ENCODE data around the gene KCNK10.

KCNK10 gene

DNA sequence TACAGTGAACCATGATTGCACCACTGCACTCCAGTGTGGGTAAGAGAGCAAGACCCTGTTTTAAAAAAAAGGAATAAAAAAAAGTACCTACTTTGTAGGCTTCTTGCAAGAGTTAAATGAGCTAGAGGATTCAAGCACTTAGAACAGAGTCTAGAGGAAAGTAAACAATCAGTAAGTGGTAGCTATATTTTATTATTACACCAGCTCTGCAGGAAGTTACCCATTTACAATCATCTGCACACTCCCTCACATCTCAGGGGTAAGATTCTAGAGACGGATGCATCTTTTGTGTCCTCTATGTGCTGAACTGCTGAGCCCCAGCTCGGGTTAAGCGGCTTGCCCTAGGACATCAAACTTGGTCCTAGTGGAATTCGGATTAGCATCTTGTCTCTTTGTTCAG, 67.3 kb downstream of the KCNK10 start:
- H3K4me3 ChIP-seq (ENCODE audit: low read depth, low read length) = no peak overlapping the region
- TF ChIP-seq, protein P1, sequence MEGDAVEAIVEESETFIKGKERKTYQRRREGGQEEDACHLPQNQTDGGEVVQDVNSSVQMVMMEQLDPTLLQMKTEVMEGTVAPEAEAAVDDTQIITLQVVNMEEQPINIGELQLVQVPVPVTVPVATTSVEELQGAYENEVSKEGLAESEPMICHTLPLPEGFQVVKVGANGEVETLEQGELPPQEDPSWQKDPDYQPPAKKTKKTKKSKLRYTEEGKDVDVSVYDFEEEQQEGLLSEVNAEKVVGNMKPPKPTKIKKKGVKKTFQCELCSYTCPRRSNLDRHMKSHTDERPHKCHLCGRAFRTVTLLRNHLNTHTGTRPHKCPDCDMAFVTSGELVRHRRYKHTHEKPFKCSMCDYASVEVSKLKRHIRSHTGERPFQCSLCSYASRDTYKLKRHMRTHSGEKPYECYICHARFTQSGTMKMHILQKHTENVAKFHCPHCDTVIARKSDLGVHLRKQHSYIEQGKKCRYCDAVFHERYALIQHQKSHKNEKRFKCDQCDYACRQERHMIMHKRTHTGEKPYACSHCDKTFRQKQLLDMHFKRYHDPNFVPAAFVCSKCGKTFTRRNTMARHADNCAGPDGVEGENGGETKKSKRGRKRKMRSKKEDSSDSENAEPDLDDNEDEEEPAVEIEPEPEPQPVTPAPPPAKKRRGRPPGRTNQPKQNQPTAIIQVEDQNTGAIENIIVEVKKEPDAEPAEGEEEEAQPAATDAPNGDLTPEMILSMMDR (IDR thresholded peaks at IDR 0.05; ENCODE audit: insufficient read depth, low read length, missing control alignments) = no peak
- ChIA-PET POLR2A (no interaction called here), CTCF (no interaction called here)
- DNase-seq (ENCODE audit: low read depth, low spot score) = no peak

- ChIA-PET CTCF (no interaction called here), POLR2A (no interaction called here)
- TF ChIP-seq, protein P1 (IDR thresholded peaks at IDR 0.05; ENCODE audit: insufficient read depth, low read length, missing control alignments) = no peak
- no peak overlapping the region for H3K4me3 ChIP-seq (ENCODE audit: low read depth, low read length)
- DNase-seq (ENCODE audit: low read depth, low spot score) = no peak
These were observed 67.9 kb downstream of the KCNK10 start for GRCh38 chr14:88255196-88255595.

GRCh38 chr14:88252498-88252897, 70.6 kb downstream of the KCNK10 start:
- CTCF ChIA-PET = no interaction called here
- no peak for DNase-seq (ENCODE audit: low read depth, low spot score)

DNA sequence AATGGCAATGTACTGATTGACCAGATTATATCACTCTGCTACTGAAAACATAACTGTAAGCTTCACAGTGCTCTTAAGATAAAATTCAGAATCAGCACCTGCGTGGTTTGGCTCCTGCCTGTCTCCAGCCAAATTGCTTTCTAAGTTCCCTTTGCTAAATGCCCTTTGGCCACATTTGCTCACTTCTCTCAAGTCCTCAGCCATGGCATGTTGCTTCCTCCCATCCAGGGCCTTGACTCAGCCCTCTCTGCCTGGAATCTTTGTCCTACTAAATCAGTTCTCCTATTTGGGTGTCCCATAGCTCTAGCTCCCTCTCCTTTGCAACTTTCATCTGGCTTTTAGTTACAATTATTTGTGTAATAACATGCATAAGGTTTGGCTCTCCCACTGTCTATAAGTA, 71.4 kb downstream of the KCNK10 start:
- H3K4me3 ChIP-seq (ENCODE audit: low read depth, low read length) = no peak overlapping the region
- ChIA-PET CTCF (no interaction called here), POLR2A (no interaction called here)
- TF ChIP-seq, protein P1 (IDR thresholded peaks at IDR 0.05; ENCODE audit: insufficient read depth, low read length, missing control alignments) = no peak
- DNase-seq (ENCODE audit: low read depth, low spot score) = no peak

More at GRCh38 chr14:88252498-88252897, 70.6 kb downstream of the KCNK10 start:
- H3K4me3 ChIP-seq (ENCODE audit: low read depth, low read length) = no peak overlapping the region
- POLR2A ChIA-PET = no interaction called here
- TF ChIP-seq, protein P1 (IDR thresholded peaks at IDR 0.05; ENCODE audit: insufficient read depth, low read length, missing control alignments) = no peak

GRCh38 chr14:88249266-88249665, 73.8 kb downstream of the KCNK10 start:
- CTCF ChIA-PET = no interaction called here
- no peak for DNase-seq (ENCODE audit: low read depth, low spot score)
- H3K4me3 ChIP-seq (ENCODE audit: low read depth, low read length) = no peak overlapping the region
- POLR2A ChIA-PET = no interaction called here
- TF ChIP-seq, protein P1 (IDR thresholded peaks at IDR 0.05; ENCODE audit: insufficient read depth, low read length, missing control alignments) = no peak

GRCh38 chr14:88248606-88249005, 74.5 kb downstream of the KCNK10 start:
- no peak overlapping the region for H3K4me3 ChIP-seq (ENCODE audit: low read depth, low read length)
- TF ChIP-seq, protein P1 (IDR thresholded peaks at IDR 0.05; ENCODE audit: insufficient read depth, low read length, missing control alignments) = no peak
- CTCF ChIA-PET = interaction anchor here (1.2 kb wide), 1 partner anchor 302 kb away, joined by 3 read pairs; no protein-coding TSS in a partner anchor
- no peak for DNase-seq (ENCODE audit: low read depth, low spot score)
- POLR2A ChIA-PET = no interaction called here
